Stimulated activated CD8-positive, alpha-beta memory T cell treated with anti-CD3 and anti-CD28 coated beads, Interleukin-7, amount 100 ng/mL, for 1 hour (primary cell): ENCODE measurements around the gene LRTM2.

ENCODE experiments used
- DNase-seq, 2 donors: peaks; one replicate each; pipeline ENCODE4 v3.0.0-alpha.2; 2020; ENCODE audit warnings: low read depth in 2 of 2

The LRTM2 gene

DNA sequence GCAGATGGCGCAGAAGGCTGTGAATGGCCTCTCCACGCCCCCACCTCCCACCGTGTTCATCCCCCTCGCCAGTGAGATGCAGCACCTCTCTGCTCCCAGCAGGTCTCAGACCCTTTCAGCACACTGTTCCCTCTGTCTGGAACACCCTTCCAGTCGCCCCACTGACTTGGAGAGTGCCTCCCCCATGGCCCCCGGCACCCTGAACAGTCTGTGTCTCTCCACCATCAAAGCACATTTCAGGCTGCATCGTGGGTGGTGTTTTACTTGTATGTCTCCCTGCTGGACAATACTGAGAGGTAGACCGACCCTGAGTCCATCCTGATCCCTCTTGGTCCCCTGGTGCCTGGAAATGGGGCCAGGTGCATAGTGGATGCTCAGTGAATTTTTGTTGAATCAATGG, 63.1 kb downstream of the LRTM2 start:
- no peak for DNase-seq

- DNase-seq = no peak
These were observed 64.3 kb downstream of the LRTM2 start for GRCh38 chr12:1884651-1885050.

- DNase-seq = no peak
These were observed 64.8 kb downstream of the LRTM2 start for GRCh38 chr12:1885082-1885596.

DNA sequence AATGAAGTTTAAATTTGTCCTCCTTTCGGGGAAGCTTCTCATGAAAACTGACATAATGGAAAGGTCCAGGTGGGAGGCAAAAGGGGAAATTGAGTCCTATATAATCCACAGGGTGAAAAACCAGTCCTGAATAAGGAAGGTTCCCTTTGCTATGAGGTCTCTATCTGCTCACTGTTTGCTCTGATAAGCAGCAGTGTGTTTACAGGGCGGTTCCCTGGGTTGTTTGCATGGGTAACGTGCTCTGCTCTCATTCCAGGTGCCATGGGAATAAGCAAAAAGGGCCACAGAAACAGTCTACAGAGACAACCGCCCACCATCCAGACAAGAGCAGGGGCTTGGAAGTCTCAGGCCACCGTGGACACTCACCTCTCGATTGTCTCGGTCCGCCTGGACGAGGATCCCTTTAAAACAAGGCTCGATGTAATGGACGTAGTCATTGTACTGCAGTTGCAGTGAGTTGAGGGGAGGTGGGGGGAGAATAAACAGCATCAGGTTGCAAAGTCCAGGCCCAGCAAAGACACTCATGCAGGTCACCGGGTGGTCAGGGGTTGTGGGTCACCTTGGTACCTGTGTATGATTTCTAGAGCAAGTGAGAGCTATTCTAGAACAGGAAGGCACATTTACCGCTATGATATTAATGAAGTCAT, 65.4 kb downstream of the LRTM2 start:
- no peak for DNase-seq
